A673 (cell line): Measurements from ENCODE around the gene DNAH8. TPM values are rescaled to one million over a fixed set of nuclear protein-coding genes. Genes with fewer than 3 reads are reported as not detected.

Source experiments
- BruUV-seq: library from RNA; stranded (reverse); fragments of 400-500 nt; replicated peaks from 2 replicates; lab custom pipeline; 2021; lab: Mats Ljungman, UMichigan
- CTCF ChIA-PET: fragments of 300-600 bp; sonication (Branson Sonifier 250); formaldehyde crosslinking; loops from one replicate; lab custom pipeline; 2022; ENCODE audit warnings: antibody characterized with exemption; lab: Charles Lee
- POLR2A ChIA-PET: fragments of 300-600 bp; sonication (Branson Sonifier 250); formaldehyde crosslinking; loops from one replicate; lab custom pipeline; 2022; ENCODE audit warnings: antibody characterized with exemption; ENCODE audit not compliant: low non-redundant PET; lab: Charles Lee
- DNase-seq: peaks from one replicate; pipeline ENCODE4 v3.0.0-alpha.2; 2015; ENCODE audit warnings: low spot score
- H3K27ac ChIP-seq: fragments of 200-600 bp; sonication (generic); 2 replicates; pipeline ENCODE4 v1.5.1; 2016; ENCODE audit warnings: mixed run types, low read depth, mild to moderate bottlenecking, mixed read lengths, antibody characterized with exemption, low read length; ENCODE audit not compliant: poor library complexity, severe bottlenecking
- H3K27me3 ChIP-seq: fragments of 200-600 bp; sonication (generic); replicated peaks from 2 replicates; pipeline ENCODE4 v1.6.1; 2017; ENCODE audit warnings: mixed run types, low read depth, mild to moderate bottlenecking, mixed read lengths, antibody characterized with exemption, low read length; ENCODE audit not compliant: insufficient read depth, poor library complexity
- H3K36me3 ChIP-seq: fragments of 200-600 bp; sonication (generic); 2 replicates; pipeline ENCODE4 v1.6.1; 2016; ENCODE audit warnings: mixed run types, mild to moderate bottlenecking, mixed read lengths, antibody characterized with exemption, low read length; ENCODE audit not compliant: insufficient read depth, poor library complexity, severe bottlenecking
- H3K4me1 ChIP-seq: fragments of 200-600 bp; sonication (generic); 2 replicates; pipeline ENCODE4 v1.6.1; 2017; ENCODE audit warnings: mixed run types, mild to moderate bottlenecking, mixed read lengths, antibody characterized with exemption, low read length; ENCODE audit not compliant: insufficient read depth, poor library complexity, severe bottlenecking
- H3K4me3 ChIP-seq: fragments of 200-600 bp; sonication (generic); 2 replicates; pipeline ENCODE4 v1.5.1; 2016; ENCODE audit warnings: low read depth, mixed run types, mild to moderate bottlenecking, mixed read lengths, low read length; ENCODE audit not compliant: poor library complexity, severe bottlenecking
- H3K9me3 ChIP-seq: fragments of 200-600 bp; sonication (generic); 2 replicates; pipeline ENCODE4 v1.6.1; 2016; ENCODE audit warnings: mixed run types, low read depth, mild to moderate bottlenecking, mixed read lengths, antibody characterized with exemption, low read length; ENCODE audit not compliant: poor library complexity, severe bottlenecking
- CTCF ChIP-seq: fragments of 300-800, 200-600 bp; sonication (generic); conservative IDR thresholded peaks from 2 replicates; pipeline ENCODE4 v1.5.1; 2017; ENCODE audit warnings: low read depth, mild to moderate bottlenecking, antibody characterized with exemption, low read length, moderate library complexity, mixed read lengths
- EZH2 ChIP-seq: fragments of 200-600 bp; sonication (generic); IDR thresholded peaks from 2 replicates; pipeline ENCODE4 v1.6.1; 2017; ENCODE audit warnings: borderline replicate concordance, low read depth, mild to moderate bottlenecking, mixed read lengths, antibody characterized with exemption, low read length; ENCODE audit not compliant: poor library complexity, severe bottlenecking
- intact Hi-C: fragments of 100-400 bp; cut with micrococcal nuclease; formaldehyde crosslinking; loops from one replicate; pipeline ENCODE4 v1.10.0; 2022; ENCODE audit not compliant: unreplicated experiment
- total RNA-seq: library from RNA; stranded (reverse); gene quantifications from 2 replicates; pipeline ENCODE4 v1.2.3, GENCODE V29; 2021

DNAH8 gene
- total RNA-seq, 1 experiment from 2014 or later: not detected

GRCh38 chr6:38831865-38832264 lies 116.8 kb downstream of the DNAH8 start:
- BruUV-seq: no TSS peak
- intact Hi-C loops: no loop called here
- H3K36me3 ChIP-seq: no peaks in the 10 kb centered on the region
- H3K9me3 ChIP-seq: no peaks in the 10 kb centered on the region
- peaks cover 4% of the 10 kb centered on the region for H3K27me3 ChIP-seq
- no peak for DNase-seq
- H3K4me1 ChIP-seq: no peaks in the 10 kb centered on the region
- ChIA-PET CTCF (no interaction called here), POLR2A (no interaction called here)
- TF ChIP-seq EZH2 (no peak), CTCF (no peak)
- H3K27ac ChIP-seq: no peak overlapping the region
- H3K4me3 ChIP-seq: no peak overlapping the region

- no peak overlapping the region for H3K27ac ChIP-seq
- H3K27me3 ChIP-seq: peaks cover 4% of the 10 kb centered on the region
- no peaks in the 10 kb centered on the region for H3K4me1 ChIP-seq
- TF ChIP-seq CTCF: no peak
- no peak for TF ChIP-seq EZH2
- ChIA-PET CTCF (no interaction called here), POLR2A (no interaction called here)
- no peaks in the 10 kb centered on the region for H3K36me3 ChIP-seq
- DNase-seq: no peak
- intact Hi-C loops: no loop called here
- H3K9me3 ChIP-seq: no peaks in the 10 kb centered on the region
- no TSS peak for BruUV-seq
- H3K4me3 ChIP-seq: no peak overlapping the region
These were observed 118.2 kb downstream of the DNAH8 start for GRCh38 chr6:38833320-38833719.

- no peak overlapping the region for H3K27ac ChIP-seq
- no peak overlapping the region for H3K4me3 ChIP-seq
- ChIA-PET POLR2A (no interaction called here), CTCF (no interaction called here)
- H3K27me3 ChIP-seq: peaks cover 4% of the 10 kb centered on the region
- no TSS peak for BruUV-seq
- H3K4me1 ChIP-seq: no peaks in the 10 kb centered on the region
- no peak for DNase-seq
- H3K36me3 ChIP-seq: no peaks in the 10 kb centered on the region
- TF ChIP-seq EZH2: no peak
- TF ChIP-seq CTCF: no peak
- intact Hi-C loops: no loop called here
- H3K9me3 ChIP-seq: no peaks in the 10 kb centered on the region
These were observed 121.5 kb downstream of the DNAH8 start for GRCh38 chr6:38836585-38836984.
